ENCODE measurements around the gene SNTG2.

GRCh38 chr2:1245193-1245592, 294.5 kb downstream of the SNTG2 start:
- TF ChIP-seq POLR2A (IDR thresholded peaks at IDR 0.05; ENCODE audit: low read depth, low read length) (no peak), CTCF (IDR thresholded peaks at IDR 0.05; ENCODE audit: extremely low read depth in 1 of 2, insufficient read depth in 1 of 2, low read depth in 1 of 2, low read length in 2 of 2) (no peak), EZH2 (IDR thresholded peaks at IDR 0.05; ENCODE audit: borderline replicate concordance, low read depth, low read length, severe bottlenecking) (no peak)
